BJ (cell line): ENCODE data around the gene SDCBP2. TPM values are rescaled to one million over a fixed set of nuclear protein-coding genes. Genes with fewer than 3 reads are reported as not detected.

Experiments
- CTCF ChIA-PET: fragments of 350-600 bp; formaldehyde crosslinking; extraction: SDS; loops from one replicate; lab custom pipeline; 2021; ENCODE audit warnings: antibody characterized with exemption, inconsistent platforms; lab: Yijun Ruan, JAX
- POLR2A ChIA-PET: fragments of 300-600 bp; sonication (Branson Sonifier 250); formaldehyde crosslinking; extraction: SDS; loops from one replicate; lab custom pipeline; 2021; ENCODE audit warnings: antibody characterized with exemption; lab: Charles Lee
- DNase-seq: peaks from one replicate; pipeline ENCODE4 v3.0.0-alpha.2; 2011; ENCODE audit warnings: low read depth
- H3K27me3 ChIP-seq: 2 replicates; pipeline ENCODE4 v1.6.0; 2011; ENCODE audit warnings: low read length; ENCODE audit not compliant: control insufficient read depth, insufficient read depth
- H3K36me3 ChIP-seq: 2 replicates; pipeline ENCODE4 v1.5.1; 2011; ENCODE audit warnings: low read length; ENCODE audit not compliant: control insufficient read depth, insufficient read depth
- H3K4me3 ChIP-seq: 2 replicates; pipeline ENCODE4 v1.5.1; 2011; ENCODE audit warnings: low read depth, mild to moderate bottlenecking, control low read depth, low read length
- CTCF ChIP-seq: IDR thresholded peaks from 2 replicates; pipeline ENCODE4 v1.5.1; 2011; ENCODE audit warnings: low read depth, mild to moderate bottlenecking, control low read depth, inconsistent platforms, low read length, moderate library complexity; ENCODE audit not compliant: insufficient read depth
- polyA plus RNA-seq: library from polyadenylated mRNA; depleted of rRNA; stranded (reverse); fragments of >200 nt; gene quantifications from 2 replicates; pipeline ENCODE4 v1.2.3, GENCODE V29; 2011

SDCBP2 gene
- polyA plus RNA-seq, 1 experiment: 6.2 TPM

DNA sequence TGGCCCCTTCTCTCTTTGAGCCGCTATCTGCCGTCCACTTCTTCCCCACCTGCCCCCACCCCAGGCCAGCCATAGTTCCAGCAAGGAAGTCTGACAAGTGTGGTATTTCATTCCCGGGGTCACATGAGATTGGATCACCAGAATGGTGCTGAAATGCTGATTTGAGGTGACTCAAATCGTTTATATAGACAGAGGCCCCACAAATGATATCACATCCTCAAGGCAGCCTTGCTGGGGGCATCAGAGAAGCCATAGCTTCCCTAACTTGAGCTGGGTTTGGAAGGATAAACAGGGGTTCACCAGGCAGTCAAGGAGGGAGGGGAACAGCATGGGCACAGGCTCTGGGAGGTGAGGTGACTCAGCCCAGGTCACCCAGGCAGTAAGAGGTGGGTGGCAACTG, 9.9 kb downstream of the SDCBP2 start:
- Histone ChIP-seq H3K4me3 (no peak overlapping the region), H3K36me3 (no peaks in the 10 kb centered on the region), H3K27me3 (no peaks in the 10 kb centered on the region)
- ChIA-PET POLR2A (no interaction called here), CTCF (interaction anchor here (0.7 to 1.7 kb wide), 3 partner anchors 116 to 120 kb away, joined by 3 to 7 read pairs (median 3); no protein-coding TSS in a partner anchor)
- no peak for TF ChIP-seq CTCF
- DNase-seq: no peak

- H3K27me3 ChIP-seq: no peaks in the 10 kb centered on the region
- no peaks in the 10 kb centered on the region for H3K36me3 ChIP-seq
- no peak for TF ChIP-seq CTCF
- no peak for DNase-seq
- H3K4me3 ChIP-seq: no peak overlapping the region
- ChIA-PET POLR2A (no interaction called here), CTCF (interaction anchor here (0.9 kb wide), 1 partner anchor 119 kb away, joined by 3 read pairs; no protein-coding TSS in a partner anchor)
These were observed 11.2 kb downstream of the SDCBP2 start for GRCh38 chr20:1317545-1318255.

- DNase-seq: no peak
- no peak for TF ChIP-seq CTCF
- H3K27me3 ChIP-seq: no peaks in the 10 kb centered on the region
- no peaks in the 10 kb centered on the region for H3K36me3 ChIP-seq
- H3K4me3 ChIP-seq: no peak overlapping the region
- ChIA-PET CTCF (interaction anchor here (1.6 to 3.2 kb wide), 3 partner anchors 119 to 135 kb away, joined by 3 to 34 read pairs (median 11); no protein-coding TSS in a partner anchor), POLR2A (no interaction called here)
These were observed 13.1 kb downstream of the SDCBP2 start for GRCh38 chr20:1315804-1316203.

GRCh38 chr20:1313236-1313964, 15.5 kb downstream of the SDCBP2 start:
- H3K27me3 ChIP-seq: no peaks in the 10 kb centered on the region
- TF ChIP-seq CTCF: peak; percentile 97
- ChIA-PET CTCF (interaction anchor here (0.6 to 4.2 kb wide), 25 partner anchors 8 to 192 kb away, joined by 3 to 66 read pairs (median 4); partner anchors contain the start of genes NSFL1C and RAD21L1), POLR2A (no interaction called here)
- peak overlapping the region; percentile 21 for H3K4me3 ChIP-seq
- H3K36me3 ChIP-seq: no peaks in the 10 kb centered on the region
- DNase-seq: no peak

GRCh38 chr20:1312904-1313235, 16.1 kb downstream of the SDCBP2 start:
- CTCF ChIA-PET: interaction anchor here (0.6 to 4.2 kb wide), 25 partner anchors 9 to 192 kb away, joined by 3 to 66 read pairs (median 4); partner anchors contain the start of genes NSFL1C and RAD21L1
- Histone ChIP-seq H3K4me3 (no peak overlapping the region), H3K36me3 (no peaks in the 10 kb centered on the region), H3K27me3 (no peaks in the 10 kb centered on the region)
- POLR2A ChIA-PET: no interaction called here
- TF ChIP-seq CTCF: no peak
- no peak for DNase-seq
